Testis (tissue), 2 donors: Measurements from ENCODE around the gene MORN4.

Experiments
- POLR2A ChIP-seq: fragments of 450-650 bp; IDR thresholded peaks from one replicate; pipeline ENCODE4 v1.6.1; 2017; ENCODE audit warnings: antibody characterized with exemption, mild to moderate bottlenecking, moderate library complexity
- TF ChIP-seq, protein P1 (sequence below), 3 experiments: fragments of 450-650 bp in 2 of 3; fragments of 200-600 bp in 1 of 3; sonication (generic) in 1 of 3; IDR thresholded peaks; one replicate each; pipeline ENCODE4 v1.5.1; 2016 to 2019; ENCODE audit warnings: antibody characterized with exemption in 3 of 3, mild to moderate bottlenecking in 2 of 3, moderate library complexity in 1 of 3

DNA sequence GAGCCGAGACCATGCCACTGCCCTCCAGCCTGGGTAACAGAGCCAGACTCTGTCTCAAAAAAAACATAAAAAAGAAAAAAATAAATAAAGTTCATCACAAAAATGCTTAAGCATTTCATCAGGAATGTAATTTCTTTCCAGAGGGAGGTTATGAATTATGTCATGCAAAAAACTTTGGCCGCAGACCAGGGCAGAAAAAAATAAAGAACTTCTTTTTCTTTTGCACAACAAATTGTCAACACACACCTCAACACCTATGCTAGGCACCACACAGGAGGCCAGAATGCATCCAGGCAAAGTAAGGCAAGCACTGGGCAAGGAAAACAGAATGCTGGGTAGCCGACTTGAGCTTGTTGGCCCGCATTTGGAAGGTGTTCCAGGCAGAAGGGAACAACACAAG, 39.9 kb downstream of the MORN4 start:
- TF ChIP-seq, protein P1, sequence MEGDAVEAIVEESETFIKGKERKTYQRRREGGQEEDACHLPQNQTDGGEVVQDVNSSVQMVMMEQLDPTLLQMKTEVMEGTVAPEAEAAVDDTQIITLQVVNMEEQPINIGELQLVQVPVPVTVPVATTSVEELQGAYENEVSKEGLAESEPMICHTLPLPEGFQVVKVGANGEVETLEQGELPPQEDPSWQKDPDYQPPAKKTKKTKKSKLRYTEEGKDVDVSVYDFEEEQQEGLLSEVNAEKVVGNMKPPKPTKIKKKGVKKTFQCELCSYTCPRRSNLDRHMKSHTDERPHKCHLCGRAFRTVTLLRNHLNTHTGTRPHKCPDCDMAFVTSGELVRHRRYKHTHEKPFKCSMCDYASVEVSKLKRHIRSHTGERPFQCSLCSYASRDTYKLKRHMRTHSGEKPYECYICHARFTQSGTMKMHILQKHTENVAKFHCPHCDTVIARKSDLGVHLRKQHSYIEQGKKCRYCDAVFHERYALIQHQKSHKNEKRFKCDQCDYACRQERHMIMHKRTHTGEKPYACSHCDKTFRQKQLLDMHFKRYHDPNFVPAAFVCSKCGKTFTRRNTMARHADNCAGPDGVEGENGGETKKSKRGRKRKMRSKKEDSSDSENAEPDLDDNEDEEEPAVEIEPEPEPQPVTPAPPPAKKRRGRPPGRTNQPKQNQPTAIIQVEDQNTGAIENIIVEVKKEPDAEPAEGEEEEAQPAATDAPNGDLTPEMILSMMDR (IDR thresholded peaks at IDR 0.05) = no peak
- TF ChIP-seq POLR2A = no peak
